CD4-positive, alpha-beta memory T cell (primary cell): ENCODE results near the gene RTP5. TPM values are rescaled to one million over a fixed set of nuclear protein-coding genes. Genes with fewer than 3 reads are reported as not detected.

Source experiments
- CTCF ChIA-PET: fragments of 350-600 bp; sonication (Branson Sonifier 250); formaldehyde crosslinking; loops from one replicate; lab custom pipeline; 2021; ENCODE audit warnings: inconsistent platforms; ENCODE audit not compliant: partially characterized antibody; lab: Charles Lee
- POLR2A ChIA-PET: fragments of 350-600 bp; sonication (Branson Sonifier 250); formaldehyde crosslinking; loops from one replicate; lab custom pipeline; 2021; ENCODE audit not compliant: partially characterized antibody; lab: Charles Lee
- DNase-seq, 5 donors: peaks; one replicate each; pipeline versions ENCODE4 v3.0.0 to v3.0.0-alpha.2; 2020 to 2022; ENCODE audit warnings: mixed read lengths in 1 of 5
- H3K27ac ChIP-seq: one replicate; pipeline ENCODE4 v1.7.0; 2013; ENCODE audit warnings: low read depth, low read length
- H3K27me3 ChIP-seq: 2 replicates; pipeline ENCODE4 v1.7.0; 2013; ENCODE audit warnings: mild to moderate bottlenecking, low read length, moderate library complexity; ENCODE audit not compliant: insufficient read depth
- H3K36me3 ChIP-seq: 2 replicates; pipeline ENCODE4 v1.7.0; 2013; ENCODE audit warnings: mild to moderate bottlenecking, low read length, moderate library complexity; ENCODE audit not compliant: insufficient read depth
- H3K4me1 ChIP-seq: 2 replicates; pipeline ENCODE4 v1.7.0; 2013; ENCODE audit warnings: mild to moderate bottlenecking, low read length, moderate library complexity; ENCODE audit not compliant: insufficient read depth
- H3K4me3 ChIP-seq, 2 donors: one replicate each; pipeline ENCODE4 v1.7.0; 2013; ENCODE audit warnings: low read length in 2 of 2, mild to moderate bottlenecking in 1 of 2
- H3K9me3 ChIP-seq, 2 donors: one replicate each; pipeline ENCODE4 v1.7.0; 2013; ENCODE audit warnings: low read length in 2 of 2, control low read depth in 1 of 2; ENCODE audit not compliant: control insufficient read depth in 1 of 2
- H3K27ac Mint-ChIP-seq, 7 donors: one replicate each; pipeline ENCODE4 v1.8.0; 2020 to 2021; ENCODE audit warnings: mixed read lengths in 7 of 7, mild to moderate bottlenecking in 6 of 7, inconsistent platforms in 3 of 7, moderate library complexity in 3 of 7
- H3K27me3 Mint-ChIP-seq, 2 donors: one replicate each; pipeline ENCODE4 v1.8.0; 2020 to 2021; ENCODE audit warnings: mixed read lengths in 2 of 2
- H3K36me3 Mint-ChIP-seq, 2 donors: one replicate each; pipeline ENCODE4 v1.8.0; 2020 to 2021; ENCODE audit warnings: mixed read lengths in 2 of 2, inconsistent platforms in 1 of 2, mild to moderate bottlenecking in 1 of 2
- H3K4me1 Mint-ChIP-seq, 4 donors: one replicate each; pipeline ENCODE4 v1.8.0; 2020 to 2021; ENCODE audit warnings: mixed read lengths in 4 of 4, mild to moderate bottlenecking in 1 of 4
- H3K4me3 Mint-ChIP-seq, 8 donors: one replicate each; pipeline ENCODE4 v1.8.0; 2020 to 2021; ENCODE audit warnings: mixed read lengths in 8 of 8, mild to moderate bottlenecking in 7 of 8, moderate library complexity in 6 of 8, inconsistent platforms in 3 of 8
- H3K9me3 Mint-ChIP-seq, 8 donors: one replicate each; pipeline ENCODE4 v1.8.0; 2020 to 2021; ENCODE audit warnings: mixed read lengths in 8 of 8, mild to moderate bottlenecking in 5 of 8, inconsistent platforms in 3 of 8, moderate library complexity in 1 of 8
- intact Hi-C: fragments of 100-400 bp; cut with micrococcal nuclease; formaldehyde crosslinking; loops from one replicate; pipeline ENCODE4 v1.15.1; 2023
- polyA plus RNA-seq, 2 donors: library from polyadenylated mRNA; unstranded; fragments of 300-500 nt; fragmentation: Illumina TruSeq; gene quantifications; one replicate each; pipeline ENCODE4 v1.2.3, GENCODE V29; 2021
- total RNA-seq, 2 experiments: library from RNA; stranded (reverse); gene quantifications; one replicate each; pipeline ENCODE4 v1.2.3, GENCODE V29; 2021

Gene RTP5
- total and polyA plus RNA-seq, 4 experiments from 2014 or later = 0.28 TPM; not detected in 3

GRCh38 chr2:241854342-241855244 is 14.9 kb upstream of the RTP5 start:
- H3K9me3 ChIP-seq = no peaks in the 10 kb centered on the region
- H3K27ac ChIP-seq = peak overlapping the region; percentile 14
- H3K9me3 Mint-ChIP-seq = no peaks in the 10 kb centered on the region
- peak in 1 of 5 donors; percentile 22 for DNase-seq
- CTCF ChIA-PET = interaction anchor here (1.1 kb wide), 1 partner anchor 12 kb away, joined by 3 read pairs; no protein-coding TSS in a partner anchor
- no peak overlapping the region for H3K4me3 ChIP-seq
- H3K4me1 ChIP-seq = peaks cover 47% of the 10 kb centered on the region
- H3K27me3 ChIP-seq = no peaks in the 10 kb centered on the region
- POLR2A ChIA-PET = interaction anchor here (0.6 to 1.4 kb wide), 2 partner anchors 93 to 120 kb away, joined by 3 read pairs; partner anchors contain the start of gene D2HGDH
- peaks cover 1 to 3% of the 10 kb centered on the region in 2 donors for H3K36me3 Mint-ChIP-seq
- H3K4me1 Mint-ChIP-seq = peaks cover 9 to 31% (median 21%) of the 10 kb centered on the region in 4 donors
- no peaks in the 10 kb centered on the region for H3K27me3 Mint-ChIP-seq
- intact Hi-C loops = loop anchor here (5.0 kb wide), 1 partner anchor 92 kb away; no protein-coding TSS in a partner anchor
- no peaks in the 10 kb centered on the region for H3K36me3 ChIP-seq
- H3K27ac Mint-ChIP-seq = no peak overlapping the region
- no peak overlapping the region for H3K4me3 Mint-ChIP-seq

- intact Hi-C loops = loop anchor here (5.0 kb wide), 1 partner anchor 93 kb away; no protein-coding TSS in a partner anchor
- H3K27ac ChIP-seq = peak overlapping the region; percentile 14
- H3K36me3 ChIP-seq = no peaks in the 10 kb centered on the region
- no peak overlapping the region for H3K4me3 ChIP-seq
- Mint-ChIP-seq H3K4me1 (peaks cover 12 to 39% (median 24%) of the 10 kb centered on the region in 4 donors), H3K4me3 (peak overlapping the region in 7 of 8 donors; percentile 2 to 89 (median 35)), H3K27ac (peak overlapping the region in 2 of 7 donors; percentile 58 to 80), H3K36me3 (peaks cover 1 to 3% of the 10 kb centered on the region in 2 donors), H3K9me3 (no peaks in the 10 kb centered on the region), H3K27me3 (no peaks in the 10 kb centered on the region)
- ChIA-PET POLR2A (interaction anchor here (0.6 to 1.4 kb wide), 3 partner anchors 11 to 153 kb away, joined by 3 to 4 read pairs (median 3); partner anchors contain the start of gene ING5), CTCF (interaction anchor here (1.3 to 2.0 kb wide), 3 partner anchors 11 to 23 kb away, joined by 3 to 11 read pairs (median 4); no protein-coding TSS in a partner anchor)
- H3K27me3 ChIP-seq = no peaks in the 10 kb centered on the region
- DNase-seq = no peak
- peaks cover 54% of the 10 kb centered on the region for H3K4me1 ChIP-seq
- no peaks in the 10 kb centered on the region for H3K9me3 ChIP-seq
Observed at GRCh38 chr2:241855245-241855887, 14.2 kb upstream of the RTP5 start.

- Histone ChIP-seq H3K4me3 (no peak overlapping the region), H3K9me3 (no peaks in the 10 kb centered on the region), H3K4me1 (peaks cover 60% of the 10 kb centered on the region), H3K27ac (peak overlapping the region; percentile 14), H3K36me3 (no peaks in the 10 kb centered on the region), H3K27me3 (no peaks in the 10 kb centered on the region)
- H3K27ac Mint-ChIP-seq = peak overlapping the region in 3 of 7 donors; percentile 58 to 91 (median 65)
- ChIA-PET CTCF (interaction anchor here (1.3 to 2.0 kb wide), 3 partner anchors 12 to 23 kb away, joined by 3 to 11 read pairs (median 4); no protein-coding TSS in a partner anchor), POLR2A (interaction anchor here (1.2 to 1.4 kb wide), 3 partner anchors 11 to 154 kb away, joined by 3 to 4 read pairs (median 4); partner anchors contain the start of gene ING5)
- H3K4me1 Mint-ChIP-seq = peaks cover 14 to 43% (median 27%) of the 10 kb centered on the region in 4 donors
- intact Hi-C loops = loop anchor here (5.0 kb wide), 1 partner anchor 94 kb away; no protein-coding TSS in a partner anchor
- no peaks in the 10 kb centered on the region for H3K9me3 Mint-ChIP-seq
- peak in 1 of 5 donors; percentile 18 for DNase-seq
- H3K4me3 Mint-ChIP-seq = peak overlapping the region in 7 of 8 donors; percentile 22 to 89 (median 61)
- peaks cover 1 to 3% of the 10 kb centered on the region in 2 donors for H3K36me3 Mint-ChIP-seq
- no peaks in the 10 kb centered on the region for H3K27me3 Mint-ChIP-seq
Observed at GRCh38 chr2:241855888-241856422, 13.6 kb upstream of the RTP5 start.

- H3K36me3 ChIP-seq = no peaks in the 10 kb centered on the region
- H3K4me1 Mint-ChIP-seq = peaks cover 22 to 54% (median 38%) of the 10 kb centered on the region in 4 donors
- peak overlapping the region; percentile 51 to 89 (median 73) for H3K4me3 Mint-ChIP-seq
- peaks cover 0 to 1% of the 10 kb centered on the region in 2 donors for H3K36me3 Mint-ChIP-seq
- H3K27me3 Mint-ChIP-seq = no peaks in the 10 kb centered on the region
- peaks cover 64% of the 10 kb centered on the region for H3K4me1 ChIP-seq
- H3K9me3 Mint-ChIP-seq = no peaks in the 10 kb centered on the region
- DNase-seq = no peak
- H3K27ac ChIP-seq = peak overlapping the region; percentile 64
- intact Hi-C loops = loop anchor here (5.0 kb wide), 1 partner anchor 95 kb away; no protein-coding TSS in a partner anchor
- peak overlapping the region in 1 of 2 donors; percentile 68 for H3K4me3 ChIP-seq
- POLR2A ChIA-PET = interaction anchor here (1.2 kb wide), 1 partner anchor 12 kb away, joined by 4 read pairs; no protein-coding TSS in a partner anchor
- CTCF ChIA-PET = interaction anchor here (1.4 to 2.0 kb wide), 2 partner anchors 11 to 21 kb away, joined by 4 to 11 read pairs; no protein-coding TSS in a partner anchor
- no peaks in the 10 kb centered on the region for H3K27me3 ChIP-seq
- H3K9me3 ChIP-seq = no peaks in the 10 kb centered on the region
- H3K27ac Mint-ChIP-seq = peak overlapping the region; percentile 55 to 84 (median 70)
Observed at GRCh38 chr2:241857041-241857541, 12.4 kb upstream of the RTP5 start.

- Histone ChIP-seq H3K4me3 (peak overlapping the region; percentile 58 to 68), H3K27ac (peak overlapping the region; percentile 64), H3K9me3 (no peaks in the 10 kb centered on the region), H3K27me3 (no peaks in the 10 kb centered on the region), H3K36me3 (no peaks in the 10 kb centered on the region), H3K4me1 (peaks cover 66% of the 10 kb centered on the region)
- H3K9me3 Mint-ChIP-seq = no peaks in the 10 kb centered on the region
- DNase-seq = peak in 1 of 5 donors; percentile 33
- intact Hi-C loops = loop anchor here (2.0 to 5.0 kb wide), 2 partner anchors 23 to 95 kb away; no protein-coding TSS in a partner anchor
- ChIA-PET CTCF (interaction anchor here (1.0 to 2.0 kb wide), 2 partner anchors 11 to 171 kb away, joined by 3 to 11 read pairs; partner anchors contain the start of gene DTYMK), POLR2A (interaction anchor here (2.1 to 3.3 kb wide), 5 partner anchors 10 to 156 kb away, joined by 9 to 31 read pairs (median 16); partner anchors contain the start of genes ING5 and RTP5)
- H3K4me3 Mint-ChIP-seq = peak overlapping the region; percentile 82 to 91 (median 87)
- peak overlapping the region; percentile 48 to 94 (median 84) for H3K27ac Mint-ChIP-seq
- peaks cover 22 to 60% (median 38%) of the 10 kb centered on the region in 4 donors for H3K4me1 Mint-ChIP-seq
- peaks cover 0 to 1% of the 10 kb centered on the region in 2 donors for H3K36me3 Mint-ChIP-seq
- no peaks in the 10 kb centered on the region for H3K27me3 Mint-ChIP-seq
Observed at GRCh38 chr2:241857572-241858121, 11.9 kb upstream of the RTP5 start.
